Left colon (tissue), 2 donors: ENCODE measurements around the gene PTPN3. TPM values are rescaled to one million over a fixed set of nuclear protein-coding genes. Genes with fewer than 3 reads are reported as not detected.

ENCODE experiments used
- ATAC-seq: fragments of 200-7000 bp; cut with Tn5 transposase; one replicate; pipeline ENCODE4 v1.9.1; 2020; ENCODE audit warnings: mild to moderate bottlenecking, moderate library complexity
- DNase-seq, 2 donors: peaks; one replicate each; pipeline ENCODE4 v3.0.0-alpha.2; 2020
- intact Hi-C, 2 donors: fragments of 100-400 bp; cut with DNase I in 1 of 2; cut with micrococcal nuclease in 1 of 2; formaldehyde crosslinking; loops; one replicate each; pipeline versions ENCODE4 v1.11.2 to v1.14.0; 2022; cut with DNase I, micrococcal nuclease
- total RNA-seq, 2 donors: library from RNA; stranded (reverse); fragmentation: NEBNext Ultra II Directional; extraction: Animal tissue kit (Norgen Biotek cat#: 25700); gene quantifications; one replicate each; pipeline ENCODE4 v1.2.1, GENCODE V29; 2021
- donor health status: DM: no; HTN: no; CAD: no.
- donor health status: DM: yes; HTN: yes; CAD: no.

PTPN3 gene
- total RNA-seq, 2 donors from 2014 or later, result 27.7 to 29.4 TPM

- intact Hi-C loops, result loop anchor here in 1 of 2 donors (10.0 kb wide), 1 partner anchor 74 kb away; no protein-coding TSS in a partner anchor
- ATAC-seq, result peak; percentile 84
Observed at GRCh38 chr9:109440797-109441287, 57.3 kb downstream of the PTPN3 start.

GRCh38 chr9:109440117-109440515, 58.0 kb downstream of the PTPN3 start:
- no peak for DNase-seq
- no peak for ATAC-seq
- intact Hi-C loops, result loop anchor here in 1 of 2 donors (10.0 kb wide), 1 partner anchor 75 kb away; no protein-coding TSS in a partner anchor

More at GRCh38 chr9:109440797-109441287, 57.3 kb downstream of the PTPN3 start:
- peak; percentile 35 to 40 for DNase-seq

- DNase-seq (no peak), ATAC-seq (no peak)
- intact Hi-C loops, result loop anchor here in 1 of 2 donors (10.0 kb wide), 1 partner anchor 75 kb away; no protein-coding TSS in a partner anchor
Observed at GRCh38 chr9:109439378-109440116, 58.6 kb downstream of the PTPN3 start.

- intact Hi-C loops, result no loop called here
- no peak for DNase-seq
- no peak for ATAC-seq
Observed at GRCh38 chr9:109437286-109437685, 60.8 kb downstream of the PTPN3 start.

- DNase-seq (no peak), ATAC-seq (no peak)
- intact Hi-C loops, result no loop called here
Observed at GRCh38 chr9:109436071-109436470, 62.0 kb downstream of the PTPN3 start.

GRCh38 chr9:109433476-109433875, 64.6 kb downstream of the PTPN3 start:
- no peak for DNase-seq
- intact Hi-C loops, result no loop called here
- ATAC-seq, result peak; percentile 60

- no peak for DNase-seq
- ATAC-seq, result no peak
- intact Hi-C loops, result no loop called here
Observed at GRCh38 chr9:109430231-109430630, 67.9 kb downstream of the PTPN3 start.

- no peak for ATAC-seq
- intact Hi-C loops, result no loop called here
- no peak for DNase-seq
Observed at GRCh38 chr9:109428854-109429253, 69.3 kb downstream of the PTPN3 start.

GRCh38 chr9:109427886-109428285, 70.2 kb downstream of the PTPN3 start:
- intact Hi-C loops, result no loop called here
- ATAC-seq, result no peak
- DNase-seq, result no peak

GRCh38 chr9:109426626-109427402, 71.3 kb downstream of the PTPN3 start:
- DNase-seq (no peak), ATAC-seq (no peak)
- intact Hi-C loops, result no loop called here

GRCh38 chr9:109424618-109425017, 73.5 kb downstream of the PTPN3 start:
- intact Hi-C loops, result no loop called here
- no peak for ATAC-seq
- DNase-seq, result no peak

- ATAC-seq (no peak), DNase-seq (no peak)
- intact Hi-C loops, result no loop called here
Observed at GRCh38 chr9:109423877-109424276, 74.2 kb downstream of the PTPN3 start.

GRCh38 chr9:109422641-109423040, 75.5 kb downstream of the PTPN3 start:
- intact Hi-C loops, result no loop called here
- ATAC-seq (no peak), DNase-seq (no peak)

- DNase-seq (no peak), ATAC-seq (no peak)
- intact Hi-C loops, result no loop called here
Observed at GRCh38 chr9:109421026-109421970, 76.8 kb downstream of the PTPN3 start.

GRCh38 chr9:109419531-109419930, 78.6 kb downstream of the PTPN3 start:
- intact Hi-C loops, result no loop called here
- DNase-seq (no peak), ATAC-seq (no peak)

- ATAC-seq (no peak), DNase-seq (no peak)
- intact Hi-C loops, result no loop called here
Observed at GRCh38 chr9:109418827-109419226, 79.3 kb downstream of the PTPN3 start.

- DNase-seq (no peak), ATAC-seq (no peak)
- intact Hi-C loops, result no loop called here
Observed at GRCh38 chr9:109417585-109418544, 80.2 kb downstream of the PTPN3 start.

GRCh38 chr9:109417054-109417453, 81.1 kb downstream of the PTPN3 start:
- peak in 1 of 2 donors; percentile 18 for DNase-seq
- ATAC-seq, result peak; percentile 96
- intact Hi-C loops, result no loop called here
